ENCODE data around the gene CISH.

Gene CISH

GRCh38 chr3:50557915-50558314 is 53.7 kb downstream of the CISH start:
- H3K4me2 ChIP-seq (ENCODE audit: low read depth, low read length, poor library complexity, severe bottlenecking), result no peak overlapping the region
- no peaks in the 10 kb centered on the region for H3K36me3 ChIP-seq (ENCODE audit: insufficient read depth, low read length)
- H3K9me2 ChIP-seq (replicated peaks; ENCODE audit: low read depth, low read length), result no peaks in the 10 kb centered on the region
- no peak overlapping the region for H3K9ac ChIP-seq (ENCODE audit: low read depth, low read length, poor library complexity, severe bottlenecking)
- H3K79me2 ChIP-seq (ENCODE audit: insufficient read depth, low read length), result no peaks in the 10 kb centered on the region
- H3K9me3 ChIP-seq (ENCODE audit: insufficient read depth, low read depth, low read length), result no peaks in the 10 kb centered on the region
- no peak for TF ChIP-seq EZH2phosphoT487 (IDR thresholded peaks at IDR 0.05; ENCODE audit: borderline replicate concordance)
- TF ChIP-seq CTCF (conservative IDR thresholded peaks at IDR 0.05; ENCODE audit: low read length), result no peak
- H3K4me1 ChIP-seq (ENCODE audit: insufficient read depth, low read length, poor library complexity, severe bottlenecking), result no peaks in the 10 kb centered on the region
- no peaks in the 10 kb centered on the region for H3K27me3 ChIP-seq (ENCODE audit: insufficient read depth, low read length, poor library complexity, severe bottlenecking)
- no peak overlapping the region for H3K4me3 ChIP-seq (ENCODE audit: low read length, poor library complexity, severe bottlenecking)
- H4K20me1 ChIP-seq (ENCODE audit: insufficient read depth, low read length, poor library complexity, severe bottlenecking), result no peaks in the 10 kb centered on the region
- no peaks in the 10 kb centered on the region for H3F3A ChIP-seq (ENCODE audit: low read depth)
- no peak overlapping the region for H2AFZ ChIP-seq (ENCODE audit: low read length)

GRCh38 chr3:50557106-50557505 is 54.5 kb downstream of the CISH start:
- H3K4me3 ChIP-seq (ENCODE audit: low read length, poor library complexity, severe bottlenecking), result no peak overlapping the region
- no peaks in the 10 kb centered on the region for H3K4me1 ChIP-seq (ENCODE audit: insufficient read depth, low read length, poor library complexity, severe bottlenecking)
- H3K27me3 ChIP-seq (ENCODE audit: insufficient read depth, low read length, poor library complexity, severe bottlenecking), result no peaks in the 10 kb centered on the region
- H3K9me3 ChIP-seq (ENCODE audit: insufficient read depth, low read depth, low read length), result no peaks in the 10 kb centered on the region
- H3K9me2 ChIP-seq (replicated peaks; ENCODE audit: low read depth, low read length), result no peaks in the 10 kb centered on the region
- no peak overlapping the region for H3K4me2 ChIP-seq (ENCODE audit: low read depth, low read length, poor library complexity, severe bottlenecking)
- no peaks in the 10 kb centered on the region for H3K79me2 ChIP-seq (ENCODE audit: insufficient read depth, low read length)
- no peaks in the 10 kb centered on the region for H3F3A ChIP-seq (ENCODE audit: low read depth)
- no peaks in the 10 kb centered on the region for H3K36me3 ChIP-seq (ENCODE audit: insufficient read depth, low read length)
- H2AFZ ChIP-seq (ENCODE audit: low read length), result no peak overlapping the region
- H3K9ac ChIP-seq (ENCODE audit: low read depth, low read length, poor library complexity, severe bottlenecking), result no peak overlapping the region
- no peaks in the 10 kb centered on the region for H4K20me1 ChIP-seq (ENCODE audit: insufficient read depth, low read length, poor library complexity, severe bottlenecking)
- TF ChIP-seq EZH2phosphoT487 (IDR thresholded peaks at IDR 0.05; ENCODE audit: borderline replicate concordance) (no peak), CTCF (conservative IDR thresholded peaks at IDR 0.05; ENCODE audit: low read length) (no peak)
